Adipocyte (in vitro differentiated cells): ENCODE data around the gene RRAGC.
A peak's percentile ranks its signal among the peaks of the same experiment; 100 is the strongest.
"Not testable (repeated sequence)": the region's sequence is repeated elsewhere in the genome, so short reads cannot be mapped to it uniquely, and the experiment has no call there.

Source experiments
- DNase-seq: peaks from one replicate; pipeline ENCODE4 v3.0.0-alpha.2; 2015; ENCODE audit warnings: low read depth
- H3K27me3 ChIP-seq: replicated peaks from 2 replicates; pipeline ENCODE4 v1.7.0; 2013; ENCODE audit warnings: mild to moderate bottlenecking, low read length, moderate library complexity; ENCODE audit not compliant: control insufficient read depth, insufficient read depth
- H3K36me3 ChIP-seq: 2 replicates; pipeline ENCODE4 v1.7.0; 2013; ENCODE audit warnings: low read length, mild to moderate bottlenecking, moderate library complexity; ENCODE audit not compliant: control insufficient read depth, insufficient read depth, severe bottlenecking
- H3K4me1 ChIP-seq: 2 replicates; pipeline ENCODE4 v1.7.0; 2013; ENCODE audit warnings: mild to moderate bottlenecking, low read length, moderate library complexity; ENCODE audit not compliant: control insufficient read depth, insufficient read depth
- H3K4me3 ChIP-seq: 2 replicates; pipeline ENCODE4 v1.7.0; 2013; ENCODE audit warnings: mild to moderate bottlenecking, low read length, moderate library complexity
- H3K9ac ChIP-seq: 2 replicates; pipeline ENCODE4 v1.7.0; 2013; ENCODE audit warnings: mild to moderate bottlenecking, low read length, moderate library complexity
- H3K9me3 ChIP-seq: 2 replicates; pipeline ENCODE4 v1.7.0; 2013; ENCODE audit warnings: mild to moderate bottlenecking, low read length, moderate library complexity; ENCODE audit not compliant: control insufficient read depth

Gene RRAGC

DNA sequence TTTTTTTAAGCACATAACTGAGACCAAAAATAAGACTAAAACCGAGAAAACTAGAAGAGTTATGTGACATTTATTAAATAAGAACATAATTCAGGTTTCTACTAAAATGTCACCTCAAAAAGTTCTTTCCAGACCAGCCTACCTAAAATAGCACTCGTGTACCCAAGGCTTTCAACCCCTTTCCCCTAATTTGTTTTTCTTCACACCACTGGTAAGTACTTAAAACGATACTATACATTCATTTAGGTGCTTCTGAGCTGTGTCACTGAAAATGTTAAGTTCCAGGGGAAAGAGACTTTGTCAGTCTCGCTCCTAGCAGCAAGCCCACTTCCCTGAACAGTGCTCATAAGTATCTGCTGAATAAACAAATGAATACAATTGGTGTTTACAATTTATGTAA lies 6.8 kb downstream of the RRAGC start:
- Histone ChIP-seq H3K27me3 (no peaks in the 10 kb centered on the region), H3K4me1 (peaks cover 39% of the 10 kb centered on the region), H3K9ac (no peak overlapping the region), H3K36me3 (peaks cover 74% of the 10 kb centered on the region), H3K4me3 (no peak overlapping the region), H3K9me3 (no peaks in the 10 kb centered on the region)
- DNase-seq: no peak

- Histone ChIP-seq H3K4me3 (no peak overlapping the region), H3K9ac (no peak overlapping the region), H3K36me3 (peaks cover 87% of the 10 kb centered on the region), H3K9me3 (no peaks in the 10 kb centered on the region), H3K27me3 (no peaks in the 10 kb centered on the region), H3K4me1 (peaks cover 19% of the 10 kb centered on the region)
- DNase-seq: no peak
Measured at GRCh38 chr1:38848071-38848470, 11.5 kb downstream of the RRAGC start.

DNA sequence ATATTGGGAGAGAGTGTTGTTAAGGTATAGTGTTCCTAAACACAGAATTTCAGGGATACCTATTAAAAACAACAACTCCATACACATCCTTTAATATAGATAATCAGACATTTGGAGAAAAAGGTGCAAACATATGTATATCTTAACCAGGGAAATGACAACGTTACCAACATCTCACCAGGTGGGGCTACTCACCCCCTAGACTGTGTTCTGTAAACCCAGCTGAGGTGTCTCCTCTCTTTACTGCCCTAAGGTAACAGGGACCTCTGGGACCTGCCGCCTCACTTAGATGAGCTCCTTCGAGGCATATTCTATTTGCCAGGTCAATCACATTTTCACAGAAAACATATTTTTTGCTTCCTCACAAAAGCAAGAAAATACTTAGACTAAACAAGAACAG lies 13.4 kb downstream of the RRAGC start:
- no peak for DNase-seq
- Histone ChIP-seq H3K36me3 (peaks cover 79% of the 10 kb centered on the region), H3K4me1 (peaks cover 16% of the 10 kb centered on the region), H3K9ac (no peak overlapping the region), H3K4me3 (no peak overlapping the region), H3K9me3 (no peaks in the 10 kb centered on the region), H3K27me3 (no peaks in the 10 kb centered on the region)

- Histone ChIP-seq H3K36me3 (peaks cover 81% of the 10 kb centered on the region), H3K4me1 (peaks cover 13% of the 10 kb centered on the region)
- H3K9me3 ChIP-seq, DNase-seq, H3K9ac ChIP-seq, H3K4me3 ChIP-seq, H3K27me3 ChIP-seq: not testable (repeated sequence)
Measured at GRCh38 chr1:38845088-38845487, 14.5 kb downstream of the RRAGC start.

DNA sequence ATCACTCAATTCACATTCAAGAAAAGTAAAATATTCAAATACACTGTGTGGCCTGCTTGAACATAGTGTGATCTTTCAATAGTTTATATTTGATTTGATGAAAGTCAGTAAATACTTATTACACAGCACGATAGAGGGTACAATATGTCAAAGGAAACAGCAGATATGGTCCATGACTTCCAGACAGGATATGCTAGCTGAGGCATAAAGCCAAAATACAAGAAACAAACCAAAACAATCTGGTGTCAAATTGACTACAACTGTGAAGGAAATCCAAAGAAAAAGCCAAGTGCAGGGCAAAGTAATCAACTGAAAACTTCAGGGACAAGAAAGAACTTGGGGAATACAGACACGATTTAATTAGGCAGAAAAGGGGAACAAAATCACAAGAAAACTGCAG lies 19.3 kb downstream of the RRAGC start:
- no peak overlapping the region for H3K9ac ChIP-seq
- no peaks in the 10 kb centered on the region for H3K9me3 ChIP-seq
- H3K36me3 ChIP-seq: peaks cover 66% of the 10 kb centered on the region
- no peaks in the 10 kb centered on the region for H3K27me3 ChIP-seq
- peak; percentile 25 for DNase-seq
- H3K4me1 ChIP-seq: peaks cover 29% of the 10 kb centered on the region
- no peak overlapping the region for H3K4me3 ChIP-seq

DNA sequence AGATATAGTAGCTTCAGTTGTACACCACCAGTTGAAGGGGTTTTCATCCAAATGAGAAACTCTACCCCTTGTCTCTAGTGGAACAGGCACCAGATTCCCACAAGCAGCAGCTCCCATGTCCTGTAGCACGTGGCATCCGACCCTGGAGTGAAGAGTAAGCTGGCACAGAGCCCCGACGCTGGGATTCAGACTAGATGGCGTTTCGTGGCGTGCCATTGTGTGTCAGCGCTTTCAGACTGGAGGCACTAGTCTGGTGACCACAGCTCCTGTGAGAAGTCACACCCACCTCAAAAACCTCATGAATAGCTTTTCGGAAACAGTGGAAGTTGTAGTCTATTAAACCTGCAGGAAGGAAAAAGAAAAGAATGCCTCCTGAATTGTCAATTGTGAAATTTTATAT lies 20.2 kb downstream of the RRAGC start:
- Histone ChIP-seq H3K9ac (no peak overlapping the region), H3K4me1 (peaks cover 29% of the 10 kb centered on the region), H3K36me3 (peaks cover 57% of the 10 kb centered on the region), H3K4me3 (no peak overlapping the region), H3K9me3 (no peaks in the 10 kb centered on the region), H3K27me3 (no peaks in the 10 kb centered on the region)
- no peak for DNase-seq

DNA sequence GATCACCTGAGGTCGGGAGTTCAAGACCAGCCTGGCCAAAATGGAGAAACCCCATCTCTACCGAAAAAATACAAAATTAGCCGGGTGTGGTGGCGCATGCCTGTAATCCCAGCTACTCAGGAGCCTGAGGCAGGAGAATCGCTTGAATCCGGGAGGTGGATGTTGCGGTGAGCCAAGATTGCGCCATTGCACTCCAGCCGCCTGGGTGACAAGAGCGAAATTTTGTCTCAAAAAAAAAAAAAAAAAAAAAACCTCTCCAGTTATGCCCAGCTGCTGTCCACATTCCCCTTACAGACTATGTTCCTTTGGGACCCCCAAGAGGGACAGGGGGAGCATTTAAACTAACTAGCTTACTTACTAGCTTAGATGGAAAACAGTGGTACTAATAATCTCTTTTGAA lies 23.3 kb downstream of the RRAGC start:
- not testable (repeated sequence) for H3K4me3 ChIP-seq, H3K9me3 ChIP-seq, H3K27me3 ChIP-seq, H3K9ac ChIP-seq, DNase-seq
- peaks cover 37% of the 10 kb centered on the region for H3K36me3 ChIP-seq
- H3K4me1 ChIP-seq: peaks cover 29% of the 10 kb centered on the region

DNA sequence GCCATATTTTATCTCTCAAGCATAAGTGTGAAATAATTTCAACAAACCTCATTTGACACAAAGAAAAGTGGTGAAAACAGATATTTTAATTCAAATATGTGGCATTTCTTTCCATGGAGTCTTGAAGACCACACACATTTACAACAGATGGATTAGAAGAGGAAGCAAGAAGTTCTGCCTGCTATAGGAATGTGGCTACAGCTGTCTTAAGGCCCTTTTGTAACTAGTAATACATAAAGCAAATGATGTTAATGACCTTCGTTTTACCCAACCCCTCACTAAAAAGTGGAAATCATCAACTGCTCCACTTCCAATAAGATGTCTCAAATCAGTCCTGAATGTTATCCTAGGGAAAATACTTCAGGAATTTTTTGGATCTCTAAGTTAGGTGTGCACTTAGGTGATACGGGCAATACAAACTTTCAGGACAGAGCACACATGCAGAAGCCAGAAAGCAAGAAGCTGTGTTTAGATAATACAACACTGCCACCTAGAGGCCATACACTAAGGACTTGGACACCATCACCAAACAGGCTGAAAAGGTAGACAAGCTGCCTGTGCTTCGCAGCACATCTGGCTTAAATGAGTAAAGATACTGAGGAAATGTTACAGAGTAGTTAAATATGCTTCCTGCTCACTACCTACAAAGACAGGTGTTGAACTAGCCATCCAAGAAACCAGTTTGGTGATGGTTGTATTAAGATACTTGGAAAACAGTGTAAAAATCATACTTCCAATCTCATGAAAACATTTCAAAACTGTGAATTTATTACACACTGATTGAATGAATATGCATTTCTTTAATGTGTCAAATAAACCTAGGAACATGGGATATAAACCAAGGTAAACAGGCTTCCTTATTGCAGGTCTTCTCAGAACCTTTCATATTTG lies 24.4 kb downstream of the RRAGC start:
- H3K9me3 ChIP-seq: no peaks in the 10 kb centered on the region

GRCh38 chr1:38834221-38834782 lies 25.3 kb downstream of the RRAGC start:
- no peak for DNase-seq
- peaks cover 20% of the 10 kb centered on the region for H3K4me1 ChIP-seq

More for the DNA sequence above, 24.4 kb downstream of the RRAGC start:
- peaks cover 25% of the 10 kb centered on the region for H3K4me1 ChIP-seq
- H3K27me3 ChIP-seq: peaks cover 7% of the 10 kb centered on the region
- DNase-seq: peak; percentile 92
- H3K36me3 ChIP-seq: peaks cover 27% of the 10 kb centered on the region
- no peak overlapping the region for H3K9ac ChIP-seq
- no peak overlapping the region for H3K4me3 ChIP-seq

DNA sequence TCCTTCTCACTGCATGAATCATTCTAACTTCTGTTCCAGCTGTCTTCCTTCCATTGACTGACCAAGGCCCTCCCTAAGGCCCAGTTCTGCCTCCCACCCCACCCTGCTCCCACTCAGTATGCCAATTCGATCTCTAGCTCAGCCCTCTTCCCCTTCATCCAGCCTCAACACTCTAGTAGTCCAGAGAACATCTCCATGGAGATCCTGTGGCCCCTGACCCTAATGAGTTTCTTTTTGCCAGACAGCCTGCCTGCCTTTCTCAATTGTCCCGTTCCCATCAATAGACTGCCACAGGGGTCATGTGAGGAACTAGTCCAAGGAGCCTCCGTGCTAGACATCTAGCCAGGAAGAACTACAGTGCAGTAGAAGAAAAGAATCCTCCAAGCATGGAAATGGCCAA lies 26.4 kb downstream of the RRAGC start:
- H3K9ac ChIP-seq: no peak overlapping the region
- H3K27me3 ChIP-seq: peaks cover 19% of the 10 kb centered on the region
- peaks cover 8% of the 10 kb centered on the region for H3K4me1 ChIP-seq
- DNase-seq: no peak
- H3K4me3 ChIP-seq: no peak overlapping the region
- no peaks in the 10 kb centered on the region for H3K9me3 ChIP-seq
- H3K36me3 ChIP-seq: peaks cover 11% of the 10 kb centered on the region

More at GRCh38 chr1:38834221-38834782, 25.3 kb downstream of the RRAGC start:
- H3K4me3 ChIP-seq: no peak overlapping the region
- H3K9ac ChIP-seq: no peak overlapping the region
- peaks cover 23% of the 10 kb centered on the region for H3K36me3 ChIP-seq
- H3K27me3 ChIP-seq: peaks cover 14% of the 10 kb centered on the region
- no peaks in the 10 kb centered on the region for H3K9me3 ChIP-seq

DNA sequence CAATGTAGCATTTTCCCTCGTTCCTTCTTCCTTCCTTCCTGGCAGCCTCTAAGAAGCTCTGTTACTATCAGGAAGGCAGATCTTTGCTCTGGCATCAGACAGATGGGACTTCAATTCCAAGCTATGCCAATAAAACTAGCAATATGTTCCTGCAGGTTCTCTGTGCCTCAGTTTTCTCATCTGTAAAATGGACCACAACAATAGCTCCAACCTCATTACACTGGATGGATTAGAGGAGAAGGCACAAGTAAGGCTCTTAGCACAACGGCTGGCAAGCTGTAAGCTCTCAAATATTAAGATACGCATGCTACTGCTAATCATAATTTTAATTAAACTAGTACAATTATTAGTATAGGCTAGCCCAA lies 27.2 kb downstream of the RRAGC start:
- Histone ChIP-seq H3K9ac (no peak overlapping the region), H3K9me3 (no peaks in the 10 kb centered on the region), H3K4me1 (peaks cover 7% of the 10 kb centered on the region), H3K4me3 (no peak overlapping the region), H3K36me3 (peaks cover 3% of the 10 kb centered on the region), H3K27me3 (peaks cover 19% of the 10 kb centered on the region)
- no peak for DNase-seq
